HCT116 (cell line): ENCODE results near the gene CCDC80. TPM values are rescaled to one million over a fixed set of nuclear protein-coding genes. Genes with fewer than 3 reads are reported as not detected.
A peak's percentile ranks its signal among the peaks of the same experiment; 100 is the strongest.

Experiments
- ATAC-seq: fragments of 200-7000 bp; cut with Tn5 transposase; 2 replicates; pipeline ENCODE4 v1.9.1; 2020; ENCODE audit warnings: mild to moderate bottlenecking, moderate library complexity
- BruUV-seq: library from RNA; stranded (reverse); fragments of 400-500 nt; replicated peaks from 2 replicates; lab custom pipeline; 2021; lab: Mats Ljungman, UMichigan
- CTCF ChIA-PET: fragments of 300-600 bp; sonication (Branson Sonifier 250); formaldehyde crosslinking; loops from one replicate; lab custom pipeline; 2021; ENCODE audit warnings: antibody characterized with exemption; lab: Charles Lee
- POLR2A ChIA-PET: fragments of 300-600, 350-600 bp; sonication (Branson Sonifier 250); formaldehyde crosslinking; loops from one replicate; lab custom pipeline; 2021; ENCODE audit warnings: antibody characterized with exemption; lab: Charles Lee
- RAD21 ChIA-PET, 2 experiments: fragments of 300-600 bp; sonication (Branson Sonifier 250); formaldehyde crosslinking; loops; one replicate each; lab custom pipeline; 2023; ENCODE audit warnings: low total read pairs in 2 of 2; ENCODE audit not compliant: uncharacterized antibody in 2 of 2, unreplicated experiment in 2 of 2, low non-redundant PET in 1 of 2; lab: Charles Lee
- DNase-seq: peaks from one replicate; pipeline ENCODE4 v3.0.0-alpha.2; 2010; ENCODE audit warnings: low read depth, low spot score
- H2AFZ ChIP-seq: fragments of 200-600 bp; shearing (Covaris generic), sonication (generic); 2 replicates; pipeline ENCODE4 v1.6.1; 2017; ENCODE audit warnings: low read depth, mixed run types, mixed read lengths, antibody characterized with exemption, low read length; ENCODE audit not compliant: poor library complexity, severe bottlenecking
- H3K27ac ChIP-seq: 2 replicates; pipeline ENCODE4 v1.5.1; 2012; ENCODE audit warnings: low read depth, low read length
- H3K27me3 ChIP-seq: fragments of 200-600 bp; sonication (generic); 2 replicates; pipeline ENCODE4 v1.6.1; 2016; ENCODE audit warnings: mixed run types, low read length, mixed read lengths; ENCODE audit not compliant: insufficient read depth
- H3K36me3 ChIP-seq, 2 experiments: fragments of 200-500 bp in 1 of 2; fragments of 200-600 bp in 1 of 2; sonication (Bioruptor generic) in 1 of 2; sonication (generic) in 1 of 2; 2 replicates each; pipeline versions ENCODE4 v1.5.1 to v1.6.1; 2014 to 2016; ENCODE audit warnings: low read length in 2 of 2, inconsistent platforms in 1 of 2, mixed read lengths in 1 of 2, mixed run types in 1 of 2; ENCODE audit not compliant: insufficient read depth in 2 of 2, control insufficient read depth in 1 of 2
- H3K4me1 ChIP-seq, 2 experiments: fragments of 200-600 bp in 1 of 2; sonication (generic) in 1 of 2; 2 replicates each; pipeline versions ENCODE4 v1.5.1 to v1.6.1; 2012 to 2017; ENCODE audit warnings: low read length in 2 of 2, inconsistent platforms in 1 of 2, mild to moderate bottlenecking in 1 of 2, mixed read lengths in 1 of 2, mixed run types in 1 of 2, moderate library complexity in 1 of 2; ENCODE audit not compliant: insufficient read depth in 2 of 2, control insufficient read depth in 1 of 2
- H3K4me2 ChIP-seq: fragments of 200-600 bp; sonication (generic); 2 replicates; pipeline ENCODE4 v1.6.1; 2017; ENCODE audit warnings: mixed run types, low read length, mixed read lengths
- H3K4me3 ChIP-seq, 2 experiments: fragments of 200-600 bp in 1 of 2; sonication (generic) in 1 of 2; replicated peaks in 1 of 2; 2 replicates each; pipeline ENCODE4 v1.5.1; 2011 to 2016; ENCODE audit warnings: low read length in 2 of 2, control low read depth in 1 of 2, low read depth in 1 of 2, mild to moderate bottlenecking in 1 of 2, mixed read lengths in 1 of 2, mixed run types in 1 of 2
- H3K79me2 ChIP-seq: fragments of 200-600 bp; sonication (generic); 2 replicates; pipeline ENCODE4 v1.6.1; 2017; ENCODE audit warnings: mild to moderate bottlenecking, mixed run types, low read length, moderate library complexity, mixed read lengths; ENCODE audit not compliant: insufficient read depth
- H3K9ac ChIP-seq: fragments of 200-600 bp; sonication (generic); 2 replicates; pipeline ENCODE4 v1.6.1; 2016; ENCODE audit warnings: low read length, mixed read lengths
- H3K9me2 ChIP-seq: fragments of 200-600 bp; sonication (generic), shearing (Covaris generic); 2 replicates; pipeline ENCODE4 v1.6.1; 2017; ENCODE audit warnings: mixed run types, mild to moderate bottlenecking, moderate library complexity; ENCODE audit not compliant: insufficient read depth
- H3K9me3 ChIP-seq, 2 experiments: fragments of 200-500 bp in 1 of 2; fragments of 200-600 bp in 1 of 2; sonication (Bioruptor generic) in 1 of 2; sonication (generic) in 1 of 2; 2 replicates each; pipeline ENCODE4 v1.6.1; 2014 to 2017; ENCODE audit warnings: low read length in 2 of 2, mixed read lengths in 2 of 2, inconsistent platforms in 1 of 2, low read depth in 1 of 2, mild to moderate bottlenecking in 1 of 2, mixed run types in 1 of 2, moderate library complexity in 1 of 2; ENCODE audit not compliant: control insufficient read depth in 1 of 2, insufficient read depth in 1 of 2
- H4K20me1 ChIP-seq: fragments of 200-600 bp; sonication (generic), shearing (Covaris generic); 2 replicates; pipeline ENCODE4 v1.6.1; 2017; ENCODE audit warnings: mixed run types, mild to moderate bottlenecking, moderate library complexity; ENCODE audit not compliant: insufficient read depth
- ATF3 ChIP-seq: IDR thresholded peaks from 2 replicates; pipeline ENCODE4 v1.6.1; 2012
- CBX3 ChIP-seq: IDR thresholded peaks from 2 replicates; pipeline ENCODE4 v1.6.1; 2012; ENCODE audit warnings: low read depth
- CEBPB ChIP-seq: IDR thresholded peaks from 2 replicates; pipeline ENCODE4 v1.6.1; 2012; ENCODE audit warnings: low read depth
- CTCF ChIP-seq, 3 experiments: fragments of 200-600 bp in 1 of 3; sonication (generic) in 1 of 3; IDR thresholded peaks in 2 of 3; conservative IDR thresholded peaks in 1 of 3; 2 replicates each; pipeline ENCODE4 v1.5.1; 2012 to 2017; ENCODE audit warnings: low read depth in 2 of 3, low read length in 2 of 3, antibody characterized with exemption in 1 of 3, borderline replicate concordance in 1 of 3, control low read depth in 1 of 3, mild to moderate bottlenecking in 1 of 3, mixed read lengths in 1 of 3, mixed run types in 1 of 3, moderate library complexity in 1 of 3; ENCODE audit not compliant: insufficient read depth in 1 of 3
- EGR1 ChIP-seq: IDR thresholded peaks from 2 replicates; pipeline ENCODE4 v1.6.1; 2012; ENCODE audit warnings: low read depth
- MAX ChIP-seq: IDR thresholded peaks from 2 replicates; pipeline ENCODE4 v1.6.1; 2012
- POLR2A ChIP-seq: IDR thresholded peaks from 2 replicates; pipeline ENCODE4 v1.7.0; 2011; ENCODE audit warnings: borderline replicate concordance; ENCODE audit not compliant: insufficient read depth, insufficient read length; ENCODE audit errors: extremely low read depth
- POLR2AphosphoS5 ChIP-seq: IDR thresholded peaks from 2 replicates; pipeline ENCODE4 v1.6.1; 2011; ENCODE audit warnings: mild to moderate bottlenecking, low read depth, low read length, moderate library complexity
- RAD21 ChIP-seq: IDR thresholded peaks from 2 replicates; pipeline ENCODE4 v1.6.1; 2012; ENCODE audit warnings: low read depth, mild to moderate bottlenecking
- REST ChIP-seq: IDR thresholded peaks from 2 replicates; pipeline ENCODE4 v1.6.1; 2012; ENCODE audit warnings: low read depth
- TCF7L2 ChIP-seq: IDR thresholded peaks from 2 replicates; pipeline ENCODE4 v1.7.0; 2011; ENCODE audit warnings: borderline replicate concordance, inconsistent platforms; ENCODE audit not compliant: insufficient read depth, insufficient read length; ENCODE audit errors: extremely low read depth
- YY1 ChIP-seq: IDR thresholded peaks from 2 replicates; pipeline ENCODE4 v1.6.1; 2011; ENCODE audit warnings: low read length, low read depth, moderate library complexity, mild to moderate bottlenecking; ENCODE audit not compliant: insufficient replicate concordance; ENCODE audit errors: extremely low read depth
- ZBTB33 ChIP-seq: IDR thresholded peaks from 2 replicates; pipeline ENCODE4 v1.6.1; 2011; ENCODE audit warnings: mild to moderate bottlenecking, low read length, moderate library complexity; ENCODE audit not compliant: insufficient replicate concordance; ENCODE audit errors: extremely low read depth
- ZFX ChIP-seq: fragments of 450-650 bp; IDR thresholded peaks from 2 replicates; pipeline ENCODE4 v1.6.1; 2017
- ZNF274 ChIP-seq: fragments of 200-500 bp; sonication (Bioruptor generic); IDR thresholded peaks from 2 replicates; pipeline ENCODE4 v1.6.1; 2014; ENCODE audit warnings: mild to moderate bottlenecking, low read depth, low read length, inconsistent platforms
- intact Hi-C: fragments of 100-400 bp; cut with micrococcal nuclease; formaldehyde crosslinking; loops from 2 replicates; pipeline ENCODE4 v1.10.0; 2022
- total RNA-seq: library from RNA; stranded (reverse); gene quantifications from one replicate; pipeline ENCODE4 v1.2.1, GENCODE V29; 2021; ENCODE audit not compliant: unreplicated experiment

CCDC80 gene
- total RNA-seq, 1 experiment from 2014 or later = 1.7 TPM

- ChIA-PET CTCF (interaction anchor here (0.6 to 2.0 kb wide), 10 partner anchors 11 to 397 kb away, joined by 3 to 7 read pairs (median 4); no protein-coding TSS in a partner anchor), RAD21 (interaction anchor here in 1 of 2 experiments (1.4 to 1.6 kb wide), 2 partner anchors 152 to 232 kb away, joined by 3 to 5 read pairs; no protein-coding TSS in a partner anchor), POLR2A (no interaction called here)
- H3K9ac ChIP-seq = no peak overlapping the region
- no peak overlapping the region for H3K4me3 ChIP-seq
- intact Hi-C loops = loop anchor here (2.0 to 5.0 kb wide), 3 partner anchors 60 to 396 kb away; partner anchors contain the start of gene CCDC80
- H3K4me1 ChIP-seq = no peaks in the 10 kb centered on the region
- H3K27ac ChIP-seq = no peak overlapping the region
- BruUV-seq = no TSS peak
- no peaks in the 10 kb centered on the region for H4K20me1 ChIP-seq
- H3K27me3 ChIP-seq = no peaks in the 10 kb centered on the region
- no peak overlapping the region for H2AFZ ChIP-seq
- peak; percentile 34 for DNase-seq
- no peak overlapping the region for H3K4me2 ChIP-seq
- H3K79me2 ChIP-seq = no peaks in the 10 kb centered on the region
- peak; percentile 64 for ATAC-seq
- no peaks in the 10 kb centered on the region for H3K9me3 ChIP-seq
- TF ChIP-seq MAX (no peak), EGR1 (no peak), CBX3 (no peak), ATF3 (no peak), ZNF274 (no peak), POLR2AphosphoS5 (no peak), POLR2A (no peak), CTCF (IDR thresholded peaks at IDR 0.05 in 2 of 3, conservative IDR thresholded peaks at IDR 0.05 in 1 of 3; ENCODE audit: borderline replicate concordance in 1 of 3, insufficient read depth in 1 of 3, low read depth in 2 of 3, low read length in 2 of 3) (peak; percentile 41 to 71 (median 62); a peak in 5 of 6 replicates), RAD21 (peak; percentile 72), YY1 (no peak), ZBTB33 (no peak), TCF7L2 (no peak), ZFX (no peak), REST (no peak), CEBPB (no peak)
- TF ChIP-seq, all 23 proteins: peak for 2
- 0 out of 4 replicates have a peak, but pooled peaks cover 0 to 5% of the 10 kb centered on the region in 2 experiments for H3K36me3 ChIP-seq
- H3K9me2 ChIP-seq = no peaks in the 10 kb centered on the region
Observed at GRCh38 chr3:112582244-112582874, 58.6 kb downstream of the CCDC80 start.
